ENCODE data around the gene TSSC4. TPM values are rescaled to one million over a fixed set of nuclear protein-coding genes. Genes with fewer than 3 reads are reported as not detected.
"Not testable (repeated sequence)": the region's sequence is repeated elsewhere in the genome, so short reads cannot be mapped to it uniquely, and the experiment has no call there.

TSSC4 gene
- total RNA-seq, 2 experiments from 2014 or later = 33.8 to 40.2 TPM

DNA sequence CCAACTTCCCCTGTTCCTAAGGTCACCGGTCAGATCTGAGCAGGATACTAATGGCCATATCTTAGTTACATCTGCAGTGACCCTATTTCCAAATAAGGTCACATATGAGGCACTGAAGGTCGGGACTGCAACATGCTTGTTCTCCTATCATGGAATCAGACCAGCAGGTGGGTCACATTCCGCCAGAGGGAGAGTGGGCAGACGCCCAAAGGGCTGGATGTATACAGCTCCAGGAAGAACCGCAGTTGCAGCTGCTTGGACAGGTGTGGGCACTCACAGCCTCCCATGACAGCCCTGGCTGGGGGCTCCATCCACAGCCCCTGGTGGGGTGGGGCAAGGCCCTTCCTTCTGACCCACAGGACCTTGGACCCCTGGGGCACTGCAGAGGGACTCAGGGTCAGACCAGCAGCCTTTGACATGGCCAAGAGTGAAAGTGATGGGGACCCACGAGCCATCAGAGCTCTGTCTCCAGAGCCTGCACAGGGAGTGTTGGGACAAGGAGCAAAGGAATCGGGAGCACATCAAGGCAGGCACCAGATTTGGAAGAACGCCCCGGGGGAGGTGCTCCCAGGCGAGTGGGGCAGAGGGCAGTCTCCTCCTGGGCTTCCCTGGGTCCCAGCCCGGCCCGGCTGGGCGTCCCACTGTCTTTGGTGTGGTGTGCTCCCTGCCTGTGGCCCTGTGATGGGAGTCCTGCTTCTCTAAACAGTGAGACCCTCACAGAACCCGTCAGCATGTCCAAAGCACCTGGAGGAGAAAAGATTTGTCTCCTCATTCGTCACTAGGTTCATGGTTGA, 36.8 kb upstream of the TSSC4 start:
- no peak overlapping the region for H3K4me3 Mint-ChIP-seq
- intact Hi-C loops (cut with micrococcal nuclease) = no loop called here
- CTCF ChIA-PET = no interaction called here
- no peaks in the 10 kb centered on the region for H3K4me1 Mint-ChIP-seq (ENCODE audit: low read depth)
- no peak overlapping the region for H3K27ac Mint-ChIP-seq
- H3K9me3 Mint-ChIP-seq = no peaks in the 10 kb centered on the region
- POLR2A ChIA-PET = no interaction called here
- no peaks in the 10 kb centered on the region for H3K27me3 Mint-ChIP-seq
- DNase-seq = no peak
- H3K36me3 Mint-ChIP-seq = no peaks in the 10 kb centered on the region

DNA sequence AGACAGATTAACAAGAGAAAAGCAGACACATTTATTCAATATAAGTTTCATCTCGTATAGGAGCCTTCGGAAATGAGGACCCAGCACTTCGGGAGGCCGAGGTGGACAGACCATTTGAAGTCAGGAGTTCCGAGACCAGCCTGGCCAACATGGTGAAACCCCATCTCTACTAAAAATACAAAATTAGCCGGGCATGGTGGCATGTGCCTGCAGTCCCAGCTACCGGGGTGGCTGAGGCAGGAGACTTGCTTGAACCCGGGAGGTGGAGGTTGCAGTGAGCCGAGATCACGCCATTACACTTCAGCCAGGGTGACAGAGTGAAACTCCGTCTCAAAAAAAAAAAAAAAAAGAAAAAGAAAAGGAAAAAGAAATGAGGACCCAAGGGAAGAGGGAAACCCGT, 36.2 kb upstream of the TSSC4 start:
- DNase-seq; H3K36me3 Mint-ChIP-seq; H3K4me1 Mint-ChIP-seq (ENCODE audit: low read depth); CTCF ChIA-PET; H3K4me3 Mint-ChIP-seq; intact Hi-C loops (cut with micrococcal nuclease); H3K27me3 Mint-ChIP-seq; H3K27ac Mint-ChIP-seq; POLR2A ChIA-PET; H3K9me3 Mint-ChIP-seq: not testable (repeated sequence)

DNA sequence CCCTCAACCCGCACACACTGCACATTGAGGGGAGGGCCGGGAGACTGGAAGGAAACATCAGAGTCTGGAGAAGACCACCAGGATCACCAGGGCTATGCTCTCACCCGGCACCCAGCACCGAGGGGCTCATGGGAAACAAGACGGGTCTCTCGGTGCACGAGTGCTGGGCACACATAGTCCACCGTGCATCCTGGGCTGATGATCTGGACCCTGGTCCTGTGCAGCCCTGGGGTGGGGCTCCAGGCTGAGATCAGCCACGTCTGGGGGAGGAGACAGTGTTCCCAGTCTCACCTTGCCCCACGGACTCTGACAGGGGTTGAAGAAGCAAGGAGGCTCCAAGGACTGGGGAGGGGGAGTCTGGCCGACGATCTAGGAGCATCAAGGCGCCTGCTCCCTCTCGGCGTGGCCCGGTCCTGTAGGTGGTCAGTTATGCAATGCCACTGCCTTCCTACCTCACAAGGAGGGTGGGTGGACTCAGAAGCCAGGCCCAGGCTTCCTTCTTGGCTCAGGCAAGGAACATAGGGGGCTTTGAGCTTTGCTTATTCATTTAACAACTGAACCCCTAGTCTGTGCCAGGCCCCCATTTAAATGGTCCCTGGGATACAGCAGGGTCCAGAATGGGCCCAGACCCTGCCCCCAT, 34.9 kb upstream of the TSSC4 start:
- DNase-seq = no peak
- Mint-ChIP-seq H3K36me3 (no peaks in the 10 kb centered on the region), H3K9me3 (no peaks in the 10 kb centered on the region), H3K4me1 (ENCODE audit: low read depth) (no peaks in the 10 kb centered on the region), H3K27ac (no peak overlapping the region), H3K27me3 (no peaks in the 10 kb centered on the region), H3K4me3 (no peak overlapping the region)
- ChIA-PET CTCF (interaction anchor here (0.8 to 1.3 kb wide), 2 partner anchors 55 to 61 kb away, joined by 3 to 4 read pairs; no protein-coding TSS in a partner anchor), POLR2A (no interaction called here)
- intact Hi-C loops (cut with micrococcal nuclease) = no loop called here

DNA sequence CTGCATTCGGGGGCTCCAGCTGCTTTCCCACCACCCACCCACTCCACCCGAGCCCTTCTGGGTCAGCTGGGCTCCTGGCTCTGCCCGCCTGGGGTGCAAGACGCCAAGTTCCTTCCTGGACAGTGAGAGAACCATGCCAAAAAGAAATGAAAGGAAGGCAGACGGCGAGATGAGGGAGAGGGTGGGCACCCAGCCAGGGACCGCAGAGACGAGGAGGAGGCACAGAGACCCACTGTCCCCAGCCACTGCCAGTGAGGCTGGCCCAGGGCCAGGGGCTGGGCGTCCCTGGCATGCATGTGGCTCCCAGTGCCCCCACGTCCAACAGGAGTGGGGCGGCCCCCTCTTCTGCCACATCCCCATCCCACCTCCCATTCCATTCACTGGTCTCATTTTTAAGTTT, 34.3 kb upstream of the TSSC4 start:
- intact Hi-C loops (cut with micrococcal nuclease) = no loop called here
- no peaks in the 10 kb centered on the region for H3K4me1 Mint-ChIP-seq (ENCODE audit: low read depth)
- H3K27me3 Mint-ChIP-seq = no peaks in the 10 kb centered on the region
- H3K4me3 Mint-ChIP-seq = no peak overlapping the region
- no peak overlapping the region for H3K27ac Mint-ChIP-seq
- DNase-seq = no peak
- no peaks in the 10 kb centered on the region for H3K36me3 Mint-ChIP-seq
- ChIA-PET CTCF (interaction anchor here (0.8 to 1.3 kb wide), 3 partner anchors 34 to 62 kb away, joined by 3 to 4 read pairs (median 3); partner anchors contain the start of gene TSSC4), POLR2A (no interaction called here)
- H3K9me3 Mint-ChIP-seq = no peaks in the 10 kb centered on the region

DNA sequence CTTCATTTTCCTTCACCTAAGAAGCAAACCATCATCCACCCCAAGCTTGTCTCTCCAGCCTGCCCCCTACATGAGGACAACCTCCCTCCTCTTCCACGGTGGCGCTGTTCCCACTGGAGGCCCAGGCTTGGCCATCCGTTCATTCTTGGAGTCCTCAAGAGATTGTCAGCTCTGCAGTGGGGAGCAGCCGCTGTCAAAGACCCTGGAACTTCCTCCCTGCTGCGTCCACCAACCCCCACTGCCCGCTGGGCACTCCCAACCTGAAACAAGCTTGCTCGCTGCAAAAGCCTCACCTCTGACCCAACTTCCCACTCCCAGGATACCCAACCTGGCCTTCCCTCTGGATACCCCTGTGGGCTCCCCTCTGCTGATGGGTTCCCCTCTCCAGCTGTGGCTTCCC, 33.8 kb upstream of the TSSC4 start:
- POLR2A ChIA-PET = no interaction called here
- CTCF ChIA-PET = interaction anchor here (1.2 to 1.3 kb wide), 2 partner anchors 34 to 54 kb away, joined by 3 to 4 read pairs; partner anchors contain the start of gene TSSC4
- Mint-ChIP-seq H3K4me1 (ENCODE audit: low read depth) (no peaks in the 10 kb centered on the region), H3K4me3 (no peak overlapping the region), H3K27ac (no peak overlapping the region), H3K36me3 (no peaks in the 10 kb centered on the region), H3K27me3 (no peaks in the 10 kb centered on the region), H3K9me3 (no peaks in the 10 kb centered on the region)
- intact Hi-C loops (cut with micrococcal nuclease) = no loop called here
- no peak for DNase-seq

DNA sequence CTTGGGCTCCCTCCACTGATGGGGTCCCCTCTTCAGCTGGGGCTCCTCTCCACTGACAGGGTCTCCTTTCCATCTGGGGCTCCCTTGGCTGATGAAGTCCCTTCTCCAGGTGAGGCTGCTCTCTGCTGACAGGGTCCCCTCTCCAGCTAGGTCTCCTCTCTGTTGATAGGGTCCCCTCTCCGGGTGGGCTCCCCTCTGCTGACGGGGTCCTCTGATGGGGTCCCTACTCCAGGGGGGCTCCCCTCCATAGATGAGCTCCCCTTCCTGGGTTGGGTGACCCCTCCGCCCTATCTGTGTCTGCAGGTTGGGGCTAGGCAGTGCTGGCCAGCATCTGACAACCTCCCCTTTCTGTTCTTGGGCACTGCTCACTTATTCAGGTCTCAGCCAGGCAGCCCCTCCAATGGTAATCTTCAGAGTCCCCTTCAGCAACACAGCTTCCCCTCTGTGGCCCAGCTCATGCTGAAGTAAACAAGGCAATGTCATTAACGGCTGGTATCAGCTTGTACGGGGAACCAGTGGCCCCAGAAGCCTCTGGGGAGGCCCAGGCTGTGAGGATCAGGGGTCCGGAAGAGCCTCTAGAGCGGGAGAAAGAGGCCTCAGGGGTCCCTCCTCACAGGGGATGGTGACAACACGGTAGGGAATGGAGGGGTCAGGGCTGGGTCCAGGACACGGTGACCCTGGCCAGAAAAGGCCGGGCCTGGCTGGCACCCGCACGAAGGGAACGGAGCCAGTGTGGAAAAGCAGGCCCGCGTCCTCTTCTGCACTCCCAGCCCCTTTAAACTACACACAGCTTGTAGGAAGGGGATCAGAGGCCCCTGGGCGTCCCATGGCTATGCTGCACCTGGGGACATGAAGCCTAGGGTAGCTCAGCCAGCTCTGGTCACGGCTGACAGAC, 33.0 kb upstream of the TSSC4 start:
- CTCF ChIA-PET = interaction anchor here (1.2 to 1.3 kb wide), 2 partner anchors 33 to 53 kb away, joined by 3 to 4 read pairs; partner anchors contain the start of gene TSSC4
- no peaks in the 10 kb centered on the region for H3K9me3 Mint-ChIP-seq

DNA sequence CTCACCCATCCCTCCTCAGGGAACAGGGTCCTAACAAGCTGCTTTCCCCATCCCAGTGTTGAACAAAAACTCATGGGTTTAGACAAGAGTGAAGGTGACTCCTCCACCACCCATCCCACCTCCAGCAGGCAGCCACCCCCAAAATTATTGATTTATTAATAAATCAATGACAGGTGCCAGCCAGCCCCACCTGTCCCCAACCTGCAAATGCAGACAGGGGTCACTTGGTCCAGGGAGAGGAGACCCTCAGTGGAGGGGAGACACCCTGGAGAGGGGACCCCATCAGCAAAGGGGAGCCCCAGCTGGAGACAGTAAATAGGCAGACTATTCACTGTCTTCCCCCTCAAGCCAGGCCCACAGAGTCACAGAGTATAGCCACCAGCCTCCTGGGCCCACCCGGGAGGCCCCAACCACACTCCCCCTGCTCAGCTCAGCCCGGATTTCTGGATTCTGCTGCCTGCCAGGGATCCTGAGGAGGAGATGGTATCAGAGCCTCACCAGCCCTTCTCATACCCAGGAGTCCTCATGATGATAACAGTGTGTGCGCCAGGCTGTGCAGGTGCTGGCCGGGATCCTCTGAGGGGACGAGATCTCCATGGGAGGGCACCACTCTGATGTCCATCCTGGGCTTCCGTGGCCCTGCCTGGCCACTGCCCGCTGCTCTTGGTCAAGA, 32.2 kb upstream of the TSSC4 start:
- POLR2A ChIA-PET = no interaction called here
- Mint-ChIP-seq H3K27ac (no peak overlapping the region), H3K4me1 (ENCODE audit: low read depth) (no peaks in the 10 kb centered on the region), H3K4me3 (no peak overlapping the region), H3K27me3 (no peaks in the 10 kb centered on the region), H3K9me3 (no peaks in the 10 kb centered on the region), H3K36me3 (no peaks in the 10 kb centered on the region)
- intact Hi-C loops (cut with micrococcal nuclease) = no loop called here
- CTCF ChIA-PET = no interaction called here
- DNase-seq = no peak

More for the DNA sequence above, 33.0 kb upstream of the TSSC4 start:
- Mint-ChIP-seq H3K4me3 (no peak overlapping the region), H3K36me3 (no peaks in the 10 kb centered on the region), H3K27me3 (no peaks in the 10 kb centered on the region), H3K4me1 (ENCODE audit: low read depth) (no peaks in the 10 kb centered on the region), H3K27ac (no peak overlapping the region)
- DNase-seq = no peak
- intact Hi-C loops (cut with micrococcal nuclease) = no loop called here
- POLR2A ChIA-PET = interaction anchor here (0.5 kb wide), 1 partner anchor 63 kb away, joined by 3 read pairs; no protein-coding TSS in a partner anchor

DNA sequence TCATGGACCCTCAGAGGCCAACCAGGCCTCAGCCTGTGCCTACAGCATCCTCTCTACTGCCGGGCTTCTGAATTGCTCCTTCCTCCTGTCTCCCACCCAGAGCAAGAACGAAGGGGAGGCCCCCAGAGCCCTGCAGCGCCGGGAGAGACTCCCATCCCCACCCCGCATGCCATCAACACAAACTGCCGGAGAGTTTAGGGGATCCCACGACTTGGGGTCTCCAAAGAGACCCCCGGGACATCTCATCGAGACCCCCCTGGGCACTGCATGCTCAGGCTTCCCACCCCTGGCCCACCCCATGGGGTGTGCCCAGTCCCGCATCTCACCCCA, 31.7 kb upstream of the TSSC4 start:
- Mint-ChIP-seq H3K27me3 (no peaks in the 10 kb centered on the region), H3K27ac (no peak overlapping the region), H3K4me1 (ENCODE audit: low read depth) (no peaks in the 10 kb centered on the region), H3K36me3 (no peaks in the 10 kb centered on the region), H3K4me3 (no peak overlapping the region), H3K9me3 (no peaks in the 10 kb centered on the region)
- POLR2A ChIA-PET = no interaction called here
- intact Hi-C loops (cut with micrococcal nuclease) = no loop called here
- DNase-seq = no peak
- CTCF ChIA-PET = no interaction called here

DNA sequence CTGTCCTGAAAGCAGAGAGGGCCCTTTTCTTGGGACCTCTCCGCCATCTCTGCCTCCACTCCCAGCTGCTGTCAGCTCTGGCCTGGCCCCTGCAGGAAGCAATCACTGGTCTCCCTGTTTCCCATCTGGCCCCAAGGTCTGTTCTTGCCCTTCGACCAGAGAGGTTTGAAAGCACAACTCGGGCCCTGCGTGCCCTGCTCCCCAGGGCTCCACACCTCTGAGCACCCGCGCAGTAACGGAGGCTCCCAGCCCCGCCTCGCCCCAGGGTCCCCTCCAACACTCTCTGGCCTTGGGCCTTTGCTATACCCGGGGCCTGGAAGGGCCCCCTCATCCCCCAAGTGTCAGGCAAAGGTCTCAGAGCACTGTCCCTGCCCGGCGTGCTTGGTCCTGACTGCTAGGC, 31.2 kb upstream of the TSSC4 start:
- Mint-ChIP-seq H3K36me3 (no peaks in the 10 kb centered on the region), H3K27ac (no peak overlapping the region), H3K4me3 (no peak overlapping the region), H3K9me3 (no peaks in the 10 kb centered on the region), H3K4me1 (ENCODE audit: low read depth) (no peaks in the 10 kb centered on the region), H3K27me3 (no peaks in the 10 kb centered on the region)
- no peak for DNase-seq
- intact Hi-C loops (cut with micrococcal nuclease) = no loop called here
- ChIA-PET CTCF (no interaction called here), POLR2A (no interaction called here)

DNA sequence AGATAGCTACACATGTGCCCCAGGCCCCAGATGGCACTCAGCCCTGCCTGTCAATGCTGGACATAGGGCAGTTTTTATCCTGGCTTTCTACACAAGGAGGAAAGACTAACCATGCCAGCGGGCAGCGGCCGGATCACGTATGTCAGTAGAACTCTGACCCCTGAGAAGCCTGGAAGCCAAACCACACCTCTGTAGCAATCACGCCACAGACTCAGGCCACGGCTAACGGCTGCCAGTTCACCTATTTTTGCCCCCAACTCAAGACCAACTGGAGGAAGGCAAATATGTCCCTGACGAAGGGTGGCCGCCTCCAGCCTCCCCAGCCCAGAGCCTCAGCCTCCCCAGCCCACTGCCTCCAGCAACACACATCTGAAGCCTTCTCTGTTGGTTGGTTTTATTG, 30.7 kb upstream of the TSSC4 start:
- intact Hi-C loops (cut with micrococcal nuclease) = no loop called here
- H3K9me3 Mint-ChIP-seq = no peaks in the 10 kb centered on the region
- CTCF ChIA-PET = no interaction called here
- no peak overlapping the region for H3K4me3 Mint-ChIP-seq
- H3K27me3 Mint-ChIP-seq = no peaks in the 10 kb centered on the region
- no peak for DNase-seq
- H3K4me1 Mint-ChIP-seq (ENCODE audit: low read depth) = no peaks in the 10 kb centered on the region
- H3K27ac Mint-ChIP-seq = no peak overlapping the region
- POLR2A ChIA-PET = no interaction called here
- no peaks in the 10 kb centered on the region for H3K36me3 Mint-ChIP-seq

DNA sequence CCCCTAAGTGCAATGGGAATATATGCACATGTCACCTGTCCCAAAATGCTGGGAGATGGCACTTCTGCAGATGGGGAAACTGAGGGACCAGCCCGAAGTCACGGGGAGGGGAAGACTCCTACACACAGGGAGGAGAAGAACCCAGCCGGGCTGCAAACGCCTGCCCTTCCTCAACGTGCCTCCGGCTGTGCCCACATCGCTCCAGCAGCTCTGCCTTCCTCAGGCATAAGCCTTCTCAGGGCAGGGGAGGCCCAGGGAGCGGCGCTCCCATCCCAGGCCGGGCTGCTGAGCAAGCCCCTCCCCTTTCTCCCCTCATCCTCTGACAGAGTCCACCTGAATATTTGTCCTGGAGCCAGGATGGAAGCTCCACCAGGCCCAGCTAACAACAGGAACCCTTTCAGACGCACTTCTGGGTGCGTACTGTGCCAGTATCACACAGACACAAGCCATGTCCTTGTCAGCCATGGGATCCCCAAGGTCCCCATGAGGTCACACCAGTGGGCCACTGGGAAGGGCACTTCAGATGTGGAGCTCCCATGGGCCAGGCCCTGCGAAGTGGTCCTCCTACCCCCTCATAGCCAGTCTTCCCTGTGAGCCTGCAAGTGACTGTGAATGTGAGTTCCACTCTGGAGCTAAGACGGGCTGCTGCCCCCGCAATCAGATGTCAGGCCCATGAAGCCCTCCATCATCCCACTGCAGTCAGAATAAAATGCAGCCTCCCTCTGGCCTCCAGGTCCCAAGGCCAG, 25.9 kb upstream of the TSSC4 start:
- intact Hi-C loops (cut with micrococcal nuclease) = no loop called here
- H3K27ac Mint-ChIP-seq = no peak overlapping the region
- H3K9me3 Mint-ChIP-seq = no peaks in the 10 kb centered on the region
- H3K27me3 Mint-ChIP-seq = no peaks in the 10 kb centered on the region
- ChIA-PET CTCF (no interaction called here), POLR2A (no interaction called here)
- H3K4me1 Mint-ChIP-seq (ENCODE audit: low read depth) = peaks cover 10% of the 10 kb centered on the region
- no peak overlapping the region for H3K4me3 Mint-ChIP-seq
- peaks cover 5% of the 10 kb centered on the region for H3K36me3 Mint-ChIP-seq
- no peak for DNase-seq

Data from activated CD4-positive, alpha-beta memory T cell treated with anti-CD3 and anti-CD28 coated beads for 36 hours (primary cell).